Measurements from ENCODE around the gene TRAPPC10.

The TRAPPC10 gene

DNA sequence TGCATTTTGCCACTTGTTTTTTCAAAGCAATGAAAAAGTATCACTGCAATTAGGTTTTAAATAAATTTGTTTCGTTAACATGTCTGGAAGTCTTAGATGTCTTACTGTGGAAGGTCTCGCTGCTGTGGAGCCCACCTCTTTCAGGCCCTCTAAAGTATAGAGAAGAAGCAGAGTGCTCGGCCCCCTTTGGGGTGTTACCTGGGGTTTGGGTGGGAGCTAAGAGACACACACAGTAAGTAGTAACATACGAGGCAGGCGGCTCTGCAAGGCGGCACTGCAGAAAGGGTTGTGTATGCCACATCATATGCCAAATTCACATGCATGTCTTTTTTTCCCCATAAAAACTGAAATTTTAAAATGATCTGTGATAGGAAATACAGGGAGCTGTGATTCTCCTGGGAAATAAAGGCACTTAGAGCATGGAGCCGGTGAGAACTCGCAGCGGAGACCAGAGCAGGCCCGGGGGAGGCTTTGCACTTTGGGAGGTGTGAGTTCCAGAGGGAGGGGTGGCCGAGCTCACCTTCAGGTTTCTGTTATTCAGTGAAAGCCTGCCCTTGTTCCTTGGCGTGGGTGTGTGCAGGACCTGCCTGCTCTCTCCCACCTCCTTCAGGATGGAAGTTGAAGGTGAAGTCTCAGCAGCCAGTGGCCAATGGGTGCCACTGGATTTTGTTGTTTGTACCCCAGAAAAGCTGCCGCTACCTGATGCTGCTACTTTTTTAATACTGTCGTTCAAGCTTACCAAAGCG lies 59.4 kb downstream of the TRAPPC10 start:
- DNase-seq, result no peak

DNA sequence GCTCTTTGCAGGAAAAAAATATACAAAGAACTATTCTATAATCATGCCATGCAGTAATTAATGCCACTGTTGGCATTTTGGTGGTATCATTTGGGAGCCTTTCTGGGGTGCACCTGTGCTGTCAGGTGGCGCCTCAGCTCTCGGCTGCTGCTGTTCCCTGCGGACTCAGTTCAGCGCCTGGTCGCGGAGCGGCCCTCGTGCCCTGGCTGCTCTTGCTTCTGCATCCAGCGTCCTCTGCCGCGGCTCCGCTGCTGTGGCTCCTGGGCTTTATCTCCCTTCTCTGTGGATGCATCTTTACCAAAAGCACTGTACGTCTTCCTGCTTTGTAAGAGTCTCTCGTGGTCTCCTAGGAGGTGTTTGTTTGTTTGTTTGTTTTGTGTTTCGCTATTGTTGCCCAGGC lies 60.0 kb downstream of the TRAPPC10 start:
- no peak for DNase-seq

DNA sequence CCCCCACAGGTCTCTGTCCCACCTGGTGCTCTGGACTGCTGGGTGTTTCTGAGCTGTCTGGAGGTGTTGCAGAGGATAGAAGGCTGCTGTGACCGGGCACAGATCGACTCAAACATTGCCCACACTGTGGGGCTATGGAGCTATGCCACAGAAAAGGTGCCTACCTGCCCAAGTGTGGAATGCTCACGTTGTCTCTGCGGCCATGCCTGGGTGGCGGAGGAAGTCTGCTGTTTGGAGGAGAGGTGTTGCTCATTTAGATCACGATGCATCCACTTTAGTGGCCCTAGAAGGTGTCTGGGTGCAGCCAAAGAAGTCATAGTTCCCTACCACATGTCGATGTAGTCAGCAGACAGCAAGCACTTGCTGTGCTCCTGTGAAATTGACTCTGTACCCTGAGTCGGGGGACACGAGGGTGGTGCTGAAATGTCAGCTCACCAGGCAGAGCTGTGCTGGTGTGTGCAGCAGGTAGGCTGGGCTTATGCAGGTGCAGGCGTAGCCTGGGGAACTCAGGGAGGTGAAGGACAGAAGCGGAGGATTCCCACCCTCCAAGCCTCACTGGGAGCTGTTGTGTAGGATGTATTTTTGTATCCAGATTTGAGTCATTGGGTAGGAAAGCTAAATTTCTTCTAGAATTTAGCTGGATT lies 62.3 kb downstream of the TRAPPC10 start:
- DNase-seq, result no peak

DNA sequence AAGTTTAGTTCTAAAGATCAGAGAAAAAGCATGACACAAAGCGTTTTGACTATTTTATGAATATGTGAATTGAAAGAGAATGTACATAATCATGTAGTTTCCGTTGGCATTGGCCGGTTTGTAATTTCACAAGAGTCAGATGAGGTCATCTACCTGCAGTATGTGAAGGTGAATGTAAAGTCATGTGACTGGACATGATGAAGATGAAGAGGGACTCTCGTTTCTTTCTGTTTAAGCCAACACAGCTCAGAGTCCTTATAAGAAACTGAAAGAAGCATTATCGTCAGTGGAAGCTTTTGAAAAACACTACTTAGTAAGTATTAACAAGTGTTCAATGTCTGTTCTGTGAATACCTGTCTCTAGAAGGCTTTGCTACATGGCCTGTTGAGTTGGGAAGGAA lies 64.2 kb downstream of the TRAPPC10 start:
- no peak for DNase-seq

DNA sequence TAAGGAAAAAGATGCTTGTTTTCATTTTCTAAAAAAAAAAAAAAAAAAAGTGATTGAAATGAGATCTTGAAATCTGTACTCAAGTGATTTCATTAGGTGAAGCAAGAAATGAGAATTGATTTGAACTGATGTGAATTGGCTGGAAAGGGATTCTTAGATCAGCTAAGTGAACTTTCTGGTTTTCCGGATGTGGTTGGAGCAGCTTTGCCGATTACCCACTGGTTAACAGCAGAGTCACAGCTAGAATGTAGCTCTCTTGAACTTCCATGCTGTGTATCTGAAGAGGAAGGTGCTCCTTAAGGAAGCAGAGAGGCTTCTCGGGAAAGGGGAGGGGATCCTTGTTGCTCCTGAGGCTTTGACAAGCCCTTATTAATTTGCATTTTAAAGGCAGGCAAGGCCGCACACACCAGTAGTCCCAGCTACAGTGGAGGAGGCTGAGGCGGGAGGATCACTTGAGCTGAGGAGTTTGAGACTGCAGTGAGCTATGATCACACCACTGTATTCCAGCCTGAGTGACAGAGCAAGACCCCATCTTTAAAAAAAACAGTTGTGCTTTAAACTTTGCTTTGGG lies 66.4 kb downstream of the TRAPPC10 start:
- DNase-seq, result no peak

DNA sequence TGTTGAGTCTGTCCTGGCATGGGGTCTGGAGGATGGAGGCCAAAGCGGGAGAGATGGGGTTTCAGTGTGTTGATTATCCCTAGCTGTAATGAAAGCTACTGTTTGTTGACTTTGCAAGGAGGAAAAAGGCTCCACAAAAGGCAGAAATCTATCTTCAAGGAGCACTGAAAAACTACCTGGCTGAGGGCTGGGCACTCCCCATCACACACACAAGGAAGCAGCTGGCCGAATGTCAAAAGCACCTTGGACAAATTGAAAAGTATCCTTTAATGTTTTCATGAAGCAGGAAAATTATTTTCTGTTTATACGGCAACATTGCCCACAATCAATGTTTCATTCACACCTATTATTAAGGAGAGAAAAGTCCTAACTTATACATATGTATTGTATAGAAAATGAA lies 67.3 kb downstream of the TRAPPC10 start:
- DNase-seq, result no peak

DNA sequence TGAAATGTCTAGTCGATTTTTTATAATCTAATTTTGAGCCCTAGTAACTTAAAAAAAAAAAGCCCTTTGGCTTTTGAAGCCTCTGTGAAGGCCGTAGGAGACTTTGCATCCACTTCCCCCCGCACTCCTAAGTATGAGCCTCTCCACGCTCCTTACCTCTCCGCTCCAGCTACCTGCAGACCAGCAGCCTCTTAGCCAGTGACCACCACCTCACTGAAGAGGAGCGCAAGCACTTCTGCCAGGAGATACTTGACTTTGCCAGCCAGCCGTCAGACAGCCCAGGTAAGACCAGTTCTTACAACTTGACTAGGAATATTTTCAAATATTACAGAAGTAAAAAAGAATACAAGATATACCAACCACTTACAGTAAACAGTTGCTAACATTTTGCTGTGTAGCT lies 67.7 kb downstream of the TRAPPC10 start:
- no peak for DNase-seq

DNA sequence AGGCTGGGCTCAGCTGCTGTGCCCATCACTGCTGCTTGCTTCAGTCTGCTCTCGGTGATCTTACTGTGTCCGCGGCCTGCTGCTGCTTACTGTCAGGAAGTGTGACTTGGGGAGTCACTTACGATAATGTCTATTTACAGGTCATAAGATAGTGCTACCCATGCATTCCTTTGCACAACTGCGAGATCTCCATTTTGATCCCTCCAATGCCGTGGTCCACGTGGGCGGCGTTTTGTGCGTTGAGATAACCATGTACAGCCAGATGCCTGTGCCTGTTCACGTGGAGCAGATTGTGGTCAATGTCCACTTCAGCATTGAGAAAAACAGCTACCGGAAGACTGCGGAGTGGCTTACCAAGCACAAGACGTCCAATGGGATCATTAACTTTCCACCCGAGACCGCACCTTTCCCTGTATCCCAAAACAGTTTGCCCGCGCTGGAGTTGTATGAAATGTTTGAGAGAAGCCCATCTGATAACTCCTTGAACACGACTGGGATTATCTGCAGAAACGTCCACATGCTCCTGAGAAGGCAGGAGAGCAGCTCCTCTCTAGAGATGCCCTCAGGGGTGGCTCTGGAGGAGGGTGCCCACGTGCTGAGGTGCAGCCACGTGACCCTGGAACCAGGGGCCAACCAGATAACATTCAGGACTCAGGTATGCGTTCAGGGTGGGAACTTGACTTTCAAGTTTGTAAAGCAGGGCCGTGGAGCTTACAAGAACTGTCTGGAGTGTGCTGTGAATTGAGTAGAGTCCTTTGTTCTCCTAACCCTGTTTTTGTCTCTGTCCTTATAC lies 70.7 kb downstream of the TRAPPC10 start:
- no peak for DNase-seq

DNA sequence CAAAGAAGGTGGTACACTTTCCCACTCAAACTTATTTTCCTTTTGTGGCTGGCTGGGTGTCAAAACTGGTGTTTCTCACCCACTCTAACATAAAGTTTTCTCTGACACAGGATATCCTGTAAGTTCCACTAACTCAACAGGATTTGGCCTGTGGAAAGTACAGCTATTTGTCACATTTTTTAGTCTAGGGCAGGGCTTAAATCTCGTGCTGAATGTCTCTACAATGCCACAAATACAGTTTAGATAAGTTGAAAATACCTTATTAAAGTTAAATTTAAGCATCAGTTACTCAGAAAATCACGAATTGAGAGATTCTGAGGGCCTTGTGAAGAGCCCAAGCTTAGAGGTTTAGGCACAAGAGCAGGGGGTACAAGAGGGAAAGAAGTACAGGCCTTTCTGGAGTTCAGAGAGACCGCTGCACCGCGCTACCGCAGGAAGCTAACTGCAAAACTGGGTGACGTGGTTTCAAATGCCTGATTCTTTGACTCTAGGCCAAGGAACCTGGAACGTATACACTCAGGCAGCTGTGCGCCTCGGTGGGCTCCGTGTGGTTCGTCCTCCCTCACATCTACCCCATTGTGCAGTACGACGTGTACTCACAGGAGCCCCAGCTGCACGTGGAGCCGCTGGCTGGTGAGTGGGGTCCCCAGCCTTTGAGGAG lies 71.7 kb downstream of the TRAPPC10 start:
- no peak for DNase-seq

DNA sequence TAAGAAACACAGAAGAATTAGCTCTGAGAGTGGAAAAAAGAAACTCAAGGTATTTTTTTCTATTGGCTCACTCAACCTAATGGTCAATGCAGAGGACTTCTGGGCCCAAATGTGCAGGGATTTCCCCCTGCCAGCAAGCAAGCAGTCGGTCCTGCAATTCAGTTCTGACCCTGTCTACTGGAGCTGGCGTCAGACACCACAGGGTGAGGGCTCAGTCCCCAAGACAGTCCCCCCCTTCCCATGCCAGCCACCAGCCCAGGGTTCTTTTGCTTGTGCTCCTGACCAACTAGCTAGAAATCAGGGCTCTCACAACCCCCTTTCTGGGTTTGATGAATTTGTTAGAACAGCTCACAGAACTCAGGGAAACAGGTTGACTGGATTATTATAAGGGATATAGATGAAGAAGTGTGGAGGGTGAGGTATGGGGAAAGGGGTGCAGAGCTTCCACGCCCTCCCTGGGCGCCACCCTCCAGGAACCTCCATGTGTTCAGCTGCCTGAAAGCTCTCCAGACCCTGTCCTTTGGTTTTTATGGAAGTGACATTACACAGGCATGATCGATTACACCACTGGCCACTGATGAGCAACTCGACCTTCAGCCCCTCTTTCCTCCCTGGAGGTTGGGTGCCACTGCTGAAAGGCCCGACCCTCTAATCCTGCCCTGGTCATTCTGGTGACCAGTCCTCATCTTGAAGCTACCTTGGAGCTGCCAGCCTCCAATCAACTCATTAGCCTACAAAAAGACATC lies 72.6 kb downstream of the TRAPPC10 start:
- DNase-seq, result no peak

DNA sequence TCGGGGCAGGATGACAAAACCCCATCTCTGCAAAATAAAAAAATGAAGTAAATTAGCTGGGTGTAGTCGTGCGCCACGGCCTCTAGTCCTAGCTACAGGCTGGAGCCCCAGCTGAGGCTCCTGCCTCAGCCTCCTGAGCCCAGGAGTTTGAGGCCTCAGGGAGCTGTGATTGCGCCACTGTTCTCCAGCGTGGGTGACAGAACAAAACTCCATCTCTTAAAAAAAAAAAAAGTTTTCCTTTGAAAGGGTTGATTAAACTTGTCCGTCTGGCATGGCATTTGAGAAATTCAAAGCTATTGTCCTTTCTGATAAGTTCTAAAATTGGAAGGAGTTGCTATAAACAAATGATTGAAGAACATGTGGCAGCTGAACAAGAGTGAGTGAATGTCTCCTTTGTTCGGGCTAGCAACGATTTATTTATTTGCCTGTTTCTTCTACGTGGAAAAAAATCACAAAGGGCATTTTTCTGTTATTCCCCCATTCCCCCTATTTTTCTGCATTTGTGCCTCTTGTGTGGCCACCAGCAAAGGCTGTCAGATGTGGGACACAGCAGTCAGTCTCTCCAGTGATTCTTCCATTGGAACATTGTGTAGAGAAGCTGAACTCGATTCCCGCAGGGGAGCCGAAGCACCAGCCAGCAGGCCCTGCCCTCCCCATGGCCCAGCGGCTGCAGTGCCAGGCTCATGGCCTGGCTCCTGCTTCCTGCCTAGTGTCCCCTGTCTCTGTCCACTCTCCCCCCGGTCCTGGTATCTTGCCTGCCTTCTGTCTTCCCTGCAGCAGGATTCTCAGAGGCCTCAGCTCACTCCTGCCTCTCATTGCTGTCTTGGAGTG lies 73.6 kb downstream of the TRAPPC10 start:
- DNase-seq, result no peak

DNA sequence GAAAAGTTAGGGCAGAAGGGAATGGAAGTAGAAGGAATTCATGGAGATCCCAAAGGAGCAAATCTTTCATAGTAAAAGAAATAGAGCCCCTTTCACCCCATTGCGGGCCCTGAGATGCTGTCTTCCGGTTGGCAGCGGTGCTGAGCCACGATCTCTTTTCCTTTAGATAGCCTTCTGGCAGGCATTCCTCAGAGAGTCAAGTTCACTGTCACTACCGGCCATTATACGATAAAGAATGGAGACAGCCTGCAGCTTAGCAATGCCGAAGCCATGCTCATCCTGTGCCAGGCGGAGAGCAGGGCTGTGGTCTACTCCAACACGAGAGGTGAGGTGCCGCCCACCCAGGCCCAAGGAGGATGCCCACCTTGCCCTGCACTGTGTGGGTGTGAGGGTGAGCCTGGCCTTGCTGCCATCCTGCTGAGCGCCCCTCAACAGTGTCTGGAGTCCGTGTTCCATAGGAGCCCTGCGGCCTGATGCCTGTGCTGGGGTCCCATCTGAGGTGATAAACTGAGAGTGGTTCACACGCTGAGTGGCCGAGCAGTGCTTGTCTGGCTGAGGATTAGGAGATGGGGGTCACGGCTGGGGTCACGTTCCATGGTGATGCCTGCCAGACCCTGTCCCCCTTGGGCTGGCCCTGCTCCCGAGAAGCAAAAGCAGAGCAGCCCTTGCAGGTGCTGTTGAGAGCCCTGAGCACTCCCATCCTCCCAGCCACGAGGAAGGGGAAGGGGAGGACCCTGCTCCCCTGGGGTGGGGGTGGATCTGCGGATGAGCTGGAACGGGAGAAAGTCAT lies 74.7 kb downstream of the TRAPPC10 start:
- DNase-seq, result no peak

DNA sequence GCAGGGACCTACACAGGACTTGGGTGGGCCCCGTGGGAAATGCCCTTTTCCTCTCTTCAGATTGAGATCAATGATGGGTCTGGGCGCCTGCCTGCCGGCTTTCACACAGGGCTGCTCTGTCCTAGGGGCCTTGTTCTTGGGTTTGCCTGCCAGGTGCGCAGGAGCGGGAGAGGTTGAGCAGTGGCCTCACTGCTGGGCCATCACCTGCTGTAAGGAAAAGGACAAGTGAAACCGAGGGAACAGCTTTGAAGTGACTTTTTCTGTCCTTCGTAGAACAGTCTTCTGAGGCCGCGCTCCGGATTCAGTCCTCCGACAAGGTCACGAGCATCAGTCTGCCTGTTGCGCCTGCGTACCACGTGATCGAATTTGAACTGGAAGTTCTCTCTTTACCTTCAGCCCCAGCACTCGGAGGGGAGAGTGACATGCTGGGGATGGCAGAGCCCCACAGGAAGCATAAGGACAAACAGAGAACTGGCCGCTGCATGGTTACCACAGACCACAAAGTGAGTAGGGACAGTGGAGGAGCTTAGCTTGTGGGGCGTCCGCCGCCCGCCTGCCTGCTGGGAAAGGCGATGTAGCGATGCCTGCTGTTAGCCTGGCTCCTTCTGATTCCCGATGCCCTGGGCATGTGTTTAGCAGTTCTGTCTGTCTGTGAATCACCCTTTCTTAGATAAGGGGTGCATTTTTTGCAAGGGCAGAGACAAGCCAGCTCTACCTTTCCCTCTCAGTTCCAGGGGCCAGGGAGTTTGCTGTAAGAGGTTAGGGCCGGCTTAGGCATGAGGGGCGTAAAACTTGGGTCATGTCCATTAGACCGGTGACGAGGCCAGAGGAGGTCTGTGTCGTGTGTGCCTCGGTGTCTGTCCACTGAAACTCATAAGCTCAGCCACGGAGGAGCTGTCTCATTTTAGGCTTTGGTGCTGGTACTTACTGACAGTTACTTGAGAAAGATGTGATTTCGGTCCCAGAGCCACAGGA lies 75.6 kb downstream of the TRAPPC10 start:
- no peak for DNase-seq

DNA sequence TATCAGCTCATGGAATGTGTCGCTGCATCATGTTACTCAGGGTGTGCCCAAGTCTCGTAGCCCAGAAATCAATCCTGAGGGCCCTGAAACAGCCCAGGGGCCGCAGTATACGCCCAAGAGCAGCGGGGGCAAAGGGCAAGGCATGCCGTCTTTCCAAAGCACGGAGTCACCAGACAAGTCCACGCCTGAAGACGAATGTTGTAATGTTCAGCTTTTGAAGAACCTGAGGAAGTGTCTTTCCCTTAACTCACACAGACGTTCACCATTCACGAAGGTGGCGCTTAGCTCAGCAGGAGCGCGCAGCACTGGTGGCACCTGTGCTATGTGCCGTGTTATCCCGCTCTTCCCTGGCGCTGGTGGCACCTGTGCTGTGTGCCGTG lies 76.3 kb downstream of the TRAPPC10 start:
- no peak for DNase-seq

DNA sequence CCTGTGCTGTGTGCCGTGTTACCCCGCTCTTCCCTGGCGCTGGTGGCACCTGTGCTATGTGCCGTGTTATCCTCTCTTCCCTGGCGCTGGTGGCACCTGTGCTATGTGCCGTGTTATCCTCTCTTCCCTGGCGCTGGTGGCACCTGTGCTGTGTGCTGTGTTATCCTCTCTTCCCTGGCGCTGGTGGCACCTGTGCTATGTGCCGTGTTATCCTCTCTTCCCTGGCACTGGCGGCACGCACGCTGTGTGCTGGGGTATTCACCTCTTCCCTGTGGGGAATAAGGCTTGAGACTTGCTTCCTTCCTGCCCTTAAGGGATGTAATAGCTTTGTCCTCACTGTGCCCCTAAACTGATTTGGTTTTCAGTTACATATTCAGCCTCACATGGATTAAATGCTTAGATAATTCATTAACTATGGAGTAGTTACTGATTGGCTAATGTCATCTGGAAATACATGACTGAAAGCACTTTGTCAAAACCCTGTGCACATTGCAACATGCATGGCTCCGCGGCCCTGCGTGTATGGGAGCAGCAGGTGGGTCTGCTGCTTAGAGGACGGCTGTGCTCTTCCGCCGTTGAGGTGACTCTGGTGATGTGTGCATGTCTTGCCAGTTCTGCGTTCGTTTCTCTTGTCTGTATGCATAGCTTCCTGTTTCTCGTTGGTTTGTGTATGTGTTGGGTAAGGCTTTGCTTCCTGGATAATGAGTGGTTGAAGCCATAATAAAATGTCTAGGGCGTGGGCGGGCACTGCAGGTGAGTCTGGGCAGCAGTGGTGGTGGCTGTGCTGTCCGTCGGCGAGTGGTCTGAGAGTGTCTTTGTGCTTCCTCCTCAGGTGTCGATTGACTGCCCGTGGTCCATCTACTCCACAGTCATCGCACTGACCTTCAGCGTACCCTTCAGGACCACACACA lies 77.1 kb downstream of the TRAPPC10 start:
- no peak for DNase-seq

DNA sequence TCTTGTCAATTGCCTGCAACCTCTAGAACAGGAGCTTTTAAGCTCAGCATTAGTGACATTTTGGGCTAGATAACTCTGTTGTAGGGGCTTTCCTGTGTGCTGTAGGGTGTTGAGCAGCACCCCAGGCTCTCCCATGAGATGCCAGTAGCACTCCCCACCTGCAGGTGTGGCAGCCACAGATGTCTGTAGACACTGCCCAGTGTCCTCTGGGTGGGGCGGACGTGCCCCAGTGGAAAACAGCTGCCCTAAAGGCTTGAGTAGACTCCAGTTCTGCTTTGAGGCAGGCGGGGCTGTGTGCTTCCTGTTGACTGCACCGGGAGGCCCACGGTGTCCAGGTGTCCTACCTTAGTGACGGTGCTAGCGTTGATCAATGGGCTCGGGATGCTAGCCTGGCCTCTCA lies 78.2 kb downstream of the TRAPPC10 start:
- DNase-seq, result no peak

DNA sequence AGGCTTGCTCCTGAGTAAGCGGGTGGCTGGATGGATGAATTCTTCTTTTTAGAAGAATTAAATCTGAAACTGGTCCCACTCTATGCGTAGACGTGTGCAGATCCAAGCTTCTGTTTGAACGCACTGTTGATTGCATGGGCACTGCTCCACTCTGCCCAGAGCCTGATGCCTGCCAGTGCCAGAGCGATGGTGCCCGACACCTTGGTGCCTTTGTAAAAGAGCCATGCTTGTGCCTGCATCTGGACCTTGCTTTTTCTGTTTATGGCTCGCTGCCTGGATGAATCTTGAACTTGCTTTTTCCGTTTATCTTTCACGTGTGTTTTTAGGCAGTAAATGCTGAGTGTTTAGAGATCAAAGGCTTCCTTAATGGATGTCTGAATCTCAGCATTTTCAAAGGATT lies 80.1 kb downstream of the TRAPPC10 start:
- no peak for DNase-seq

DNA sequence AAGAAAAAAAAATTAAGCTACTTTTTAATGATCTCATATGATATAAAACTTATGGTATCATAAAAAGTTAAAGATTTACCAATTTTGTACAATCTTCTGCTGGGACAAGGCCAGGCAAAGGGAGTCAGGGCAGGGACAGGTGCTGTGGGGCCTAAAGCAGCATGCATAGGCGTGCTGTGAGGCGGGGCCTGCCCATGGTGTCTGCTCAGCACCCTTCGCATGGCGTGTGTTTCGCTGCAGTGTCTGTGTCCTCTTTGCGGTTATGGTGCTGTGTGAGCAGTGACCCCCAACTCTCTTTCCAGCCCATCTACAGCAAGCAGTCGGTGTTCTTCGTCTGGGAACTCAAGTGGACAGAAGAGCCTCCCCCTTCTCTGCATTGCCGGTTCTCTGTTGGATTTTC lies 81.7 kb downstream of the TRAPPC10 start:
- DNase-seq, result no peak
